ENCODE measurements around the gene G6PC2. TPM values are rescaled to one million over a fixed set of nuclear protein-coding genes. Genes with fewer than 3 reads are reported as not detected.

Gene G6PC2
- total and polyA plus RNA-seq, 9 donors: 0.57 TPM; not detected in 8

- H3K4me1 ChIP-seq (ENCODE audit: insufficient read depth): no peaks in the 10 kb centered on the region
- H3K4me3 ChIP-seq: no peak overlapping the region
- no peaks in the 10 kb centered on the region for H3K36me3 ChIP-seq
- TF ChIP-seq CTCF (IDR thresholded peaks at IDR 0.05) (no peak), EP300 (IDR thresholded peaks at IDR 0.05) (no peak), POLR2A (IDR thresholded peaks at IDR 0.05) (no peak)
- no peak overlapping the region for H3K27ac ChIP-seq
- intact Hi-C loops (cut with DNase I): no loop called here
- no peak for DNase-seq
- H3K27me3 ChIP-seq: no peaks in the 10 kb centered on the region
- no peaks in the 10 kb centered on the region for H3K9me3 ChIP-seq
- WGBS, 3 donors: 60 to 86% (median 83%) methylated on average over 3 of the region's 3 CpGs
Measured at GRCh38 chr2:168892327-168892726, 8.8 kb upstream of the G6PC2 start.

DNA sequence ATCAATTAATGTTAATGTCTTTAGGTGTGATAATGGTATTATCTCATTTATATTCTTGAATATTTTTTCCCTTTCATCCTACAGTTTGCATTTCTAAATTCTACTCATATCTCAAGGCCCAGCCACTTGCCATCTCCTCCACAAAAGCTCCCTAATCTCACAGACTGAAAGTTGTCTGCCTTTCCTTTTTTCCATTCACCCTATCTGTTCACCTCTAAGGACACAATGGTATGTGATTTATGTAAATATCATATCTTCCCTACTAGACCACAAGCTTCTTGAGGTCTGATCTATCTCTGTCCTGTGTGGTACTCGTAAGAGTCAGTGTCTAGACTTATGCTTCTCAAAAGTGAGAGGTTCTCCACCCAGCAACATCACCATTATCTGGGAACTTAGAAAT is 7.0 kb upstream of the G6PC2 start:
- no peak overlapping the region for H3K27ac ChIP-seq
- H3K36me3 ChIP-seq: no peaks in the 10 kb centered on the region
- H3K27me3 ChIP-seq: no peaks in the 10 kb centered on the region
- H3K4me3 ChIP-seq: no peak overlapping the region
- TF ChIP-seq CTCF (IDR thresholded peaks at IDR 0.05): no peak
- no peak for TF ChIP-seq EP300 (IDR thresholded peaks at IDR 0.05)
- TF ChIP-seq POLR2A (IDR thresholded peaks at IDR 0.05): no peak
- intact Hi-C loops (cut with DNase I): no loop called here
- no peaks in the 10 kb centered on the region for H3K4me1 ChIP-seq (ENCODE audit: insufficient read depth)
- H3K9me3 ChIP-seq: no peaks in the 10 kb centered on the region
- 81 to 100% (median 89%) methylated on average over 1 of the region's 1 CpG for WGBS, 3 donors
- DNase-seq: no peak

DNA sequence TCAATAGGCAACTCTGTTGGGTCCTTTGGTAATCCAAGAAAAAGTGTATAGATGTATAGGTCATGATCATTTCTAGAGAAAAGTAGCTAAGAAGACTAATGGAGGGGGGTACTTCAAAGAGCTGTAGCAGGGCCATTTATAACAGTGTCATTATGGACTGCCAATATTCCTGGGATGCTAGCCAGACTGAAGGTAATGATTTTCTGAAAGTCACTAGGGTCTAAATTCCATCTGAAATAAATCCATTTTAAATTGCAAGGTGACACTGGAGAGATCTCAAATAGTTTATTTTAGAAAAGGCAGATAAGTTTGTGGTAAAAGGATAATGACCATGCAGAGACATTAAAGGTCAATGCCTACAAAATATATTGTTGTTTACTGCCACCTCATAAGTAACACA is 6.4 kb upstream of the G6PC2 start:
- Histone ChIP-seq H3K27ac (no peak overlapping the region), H3K4me3 (no peak overlapping the region), H3K27me3 (no peaks in the 10 kb centered on the region), H3K9me3 (no peaks in the 10 kb centered on the region), H3K4me1 (ENCODE audit: insufficient read depth) (no peaks in the 10 kb centered on the region), H3K36me3 (no peaks in the 10 kb centered on the region)
- intact Hi-C loops (cut with DNase I): no loop called here
- TF ChIP-seq POLR2A (IDR thresholded peaks at IDR 0.05) (no peak), EP300 (IDR thresholded peaks at IDR 0.05) (no peak), CTCF (IDR thresholded peaks at IDR 0.05) (no peak)
- DNase-seq: no peak

DNA sequence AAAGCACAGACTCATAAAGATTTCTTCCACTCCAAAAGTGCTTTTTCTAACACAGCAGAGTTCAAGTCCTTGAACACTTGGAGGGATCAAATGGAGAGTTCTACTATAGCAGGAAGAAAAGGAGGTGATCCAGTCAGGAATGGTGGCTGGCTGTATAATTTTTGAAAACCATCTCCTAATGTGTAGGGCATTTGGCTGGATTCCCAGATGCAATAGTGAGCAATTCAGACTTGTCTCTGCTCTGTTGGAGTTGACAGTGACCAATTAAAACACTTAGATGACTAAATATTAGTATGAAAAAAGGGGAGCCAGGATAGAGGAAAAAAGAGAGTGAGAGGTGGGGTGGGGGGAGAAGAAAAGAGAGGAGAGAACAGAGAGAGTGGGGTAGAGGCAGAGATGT is 5.3 kb upstream of the G6PC2 start:
- no peaks in the 10 kb centered on the region for H3K36me3 ChIP-seq
- H3K4me1 ChIP-seq (ENCODE audit: insufficient read depth): no peaks in the 10 kb centered on the region
- no peak overlapping the region for H3K27ac ChIP-seq
- no peaks in the 10 kb centered on the region for H3K9me3 ChIP-seq
- no peaks in the 10 kb centered on the region for H3K27me3 ChIP-seq
- TF ChIP-seq CTCF (IDR thresholded peaks at IDR 0.05) (no peak), POLR2A (IDR thresholded peaks at IDR 0.05) (no peak), EP300 (IDR thresholded peaks at IDR 0.05) (no peak)
- H3K4me3 ChIP-seq: no peak overlapping the region
- intact Hi-C loops (cut with DNase I): no loop called here
- DNase-seq: no peak

- H3K4me3 ChIP-seq: no peak overlapping the region
- intact Hi-C loops (cut with DNase I): no loop called here
- H3K36me3 ChIP-seq: no peaks in the 10 kb centered on the region
- no peak overlapping the region for H3K27ac ChIP-seq
- no peaks in the 10 kb centered on the region for H3K27me3 ChIP-seq
- no peaks in the 10 kb centered on the region for H3K4me1 ChIP-seq (ENCODE audit: insufficient read depth)
- no peak for DNase-seq
- 68 to 86% (median 74%) methylated on average over 4 of the region's 4 CpGs for WGBS, 3 donors
- TF ChIP-seq POLR2A (IDR thresholded peaks at IDR 0.05): no peak
- TF ChIP-seq CTCF (IDR thresholded peaks at IDR 0.05): no peak
- no peak for TF ChIP-seq EP300 (IDR thresholded peaks at IDR 0.05)
- H3K9me3 ChIP-seq: no peaks in the 10 kb centered on the region
Measured at GRCh38 chr2:168896783-168897182, 4.3 kb upstream of the G6PC2 start.

Measured in ovary (tissue), 9 donors.